K562 (cell line): ENCODE data around the gene SEPHS2. TPM values are rescaled to one million over a fixed set of nuclear protein-coding genes. Genes with fewer than 3 reads are reported as not detected.

Experiments
- ARID4B ChIP-seq: sonication (generic); formaldehyde crosslinking; IDR thresholded peaks from 2 replicates; pipeline ENCODE4 v1.8.0; 2022; ENCODE audit warnings: mild to moderate bottlenecking, missing genetic modification reagents
- BRD4 ChIP-seq: fragments of 200-600 bp; sonication (generic); IDR thresholded peaks from 2 replicates; pipeline ENCODE4 v1.6.1; 2017; ENCODE audit warnings: inconsistent platforms
- COPS2 ChIP-seq: fragments of 450-650 bp; conservative IDR thresholded peaks from 2 replicates; pipeline ENCODE4 v1.6.1; 2016; ENCODE audit warnings: mild to moderate bottlenecking, moderate library complexity
- DMBX1 ChIP-seq: fragments of 250-450 bp; sonication (Bioruptor Pico); IDR thresholded peaks from 2 replicates; pipeline ENCODE4 v1.8.0; 2022; ENCODE audit warnings: inconsistent platforms, mild to moderate bottlenecking, moderate library complexity, borderline replicate concordance
- FOXA3 ChIP-seq, 2 experiments: fragments of 450-650 bp in 1 of 2; sonication (generic) in 1 of 2; formaldehyde crosslinking; IDR thresholded peaks in 1 of 2; conservative IDR thresholded peaks in 1 of 2; 2 replicates each; pipeline versions ENCODE4 v1.4.0 to v1.8.0; 2020 to 2022; ENCODE audit warnings: mild to moderate bottlenecking in 2 of 2, missing genetic modification reagents in 1 of 2
- HLTF ChIP-seq: fragments of 450-650 bp; IDR thresholded peaks from 2 replicates; pipeline ENCODE4 v1.6.1; 2016
- ILF3 ChIP-seq: fragments of 450-650 bp; IDR thresholded peaks from 2 replicates; pipeline ENCODE4 v1.6.1; 2018; ENCODE audit warnings: antibody characterized with exemption, mild to moderate bottlenecking, moderate library complexity, borderline replicate concordance
- KHSRP ChIP-seq: fragments of 450-650 bp; IDR thresholded peaks from 2 replicates; pipeline ENCODE4 v1.6.1; 2017
- PKNOX1 ChIP-seq: fragments of 450-650 bp; IDR thresholded peaks from 2 replicates; pipeline ENCODE4 v1.6.1; 2016
- RUNX1 ChIP-seq: sonication (generic); IDR thresholded peaks from 2 replicates; pipeline ENCODE4 v1.6.1; 2016; ENCODE audit warnings: antibody characterized with exemption, low read depth
- SMARCA5 ChIP-seq: fragments of 450-650 bp; IDR thresholded peaks from 2 replicates; pipeline ENCODE4 v1.6.1; 2016
- STAT5A ChIP-seq: IDR thresholded peaks from 2 replicates; pipeline ENCODE4 v1.6.1; 2012; ENCODE audit warnings: low read length, inconsistent platforms, borderline replicate concordance
- ZBTB40 ChIP-seq, 2 experiments: fragments of 450-650 bp in 1 of 2; sonication (generic) in 1 of 2; formaldehyde crosslinking in 1 of 2; IDR thresholded peaks; 2 replicates each; pipeline versions ENCODE4 v1.7.1 to v1.9.0; 2016 to 2022; ENCODE audit warnings: inconsistent platforms in 1 of 2, mild to moderate bottlenecking in 1 of 2, missing genetic modification reagents in 1 of 2
- ZNF165 ChIP-seq: fragments of 250-450 bp; sonication (Bioruptor Pico); IDR thresholded peaks from 2 replicates; pipeline ENCODE4 v1.4.0; 2020; ENCODE audit warnings: borderline replicate concordance
- ZNF584 ChIP-seq: fragments of 200-800 bp; sonication (Bioruptor generic); IDR thresholded peaks from 2 replicates; pipeline ENCODE4 v1.6.1; 2016; ENCODE audit warnings: low read depth, mild to moderate bottlenecking, missing genetic modification characterization, missing compliant biosample characterization
- polyA plus RNA-seq, 8 experiments: library from polyadenylated mRNA; depleted of rRNA in 4 of 8; stranded (reverse) in 5 of 8; unstranded in 3 of 8; fragments of >200 nt; fragmentation: Nextera tagmentation in 2 of 8; fragmentation: Illumina TruSeq in 1 of 8; extraction: Ambion mirVana in 2 of 8; extraction: Trizol in 1 of 8; gene quantifications; 2 replicates each; pipeline versions ENCODE4 v1.2.1 to v1.2.3, GENCODE V29; 2011 to 2014; ENCODE audit warnings: inconsistent platforms in 1 of 8, missing spikeins in 1 of 8
- total RNA-seq, 7 experiments: library from RNA; depleted of rRNA in 6 of 7; stranded (reverse); fragments of >200 nt in 6 of 7; fragmentation: Illumina TruSeq in 2 of 7; extraction: Trizol in 2 of 7; gene quantifications; 2 replicates each; pipeline versions ENCODE4 v1.2.1 to v1.2.3, GENCODE V29; 2011 to 2021; ENCODE audit warnings: low replicate concordance in 1 of 7

Gene SEPHS2
- total and polyA plus RNA-seq, 9 of the 15 experiments (the other 6 are each of a cell fraction or from before 2014, with no cell fraction given), result 20.9 to 90.6 (median 43.4) TPM

- TF ChIP-seq ZNF165 (CRISPR knock-in tag) (no peak), ARID4B (CRISPR knock-in tag) (no peak), FOXA3 (CRISPR knock-in tag; conservative IDR thresholded peaks at IDR 0.05 in 1 of 2, IDR thresholded peaks at IDR 0.05 in 1 of 2) (0 out of 4 replicates have a peak, but pooled peaks of 1 of the 2 experiments have one; percentile 18), PKNOX1 (no peak), ILF3 (no peak), HLTF (no peak), SMARCA5 (no peak), ZNF584 (CRISPR knock-in tag) (no peak), STAT5A (no peak), KHSRP (no peak), BRD4 (0 out of 2 replicates have a peak, but pooled peaks have one; percentile 22), DMBX1 (CRISPR knock-in tag) (no peak), RUNX1 (no peak), ZBTB40 (IDR thresholded peaks at IDR 0.05) (peak; percentile 12; the same call in 1 of the 2 replicates), ZBTB40 (CRISPR knock-in tag; IDR thresholded peaks at IDR 0.05) (no peak), COPS2 (no peak)
Observed at GRCh38 chr16:30445149-30445407, 596 bp downstream of the SEPHS2 start (continued).
